Effector memory CD8-positive, alpha-beta T cell (primary cell): ENCODE measurements around the gene NAA35.
A peak's percentile ranks its signal among the peaks of the same experiment; 100 is the strongest.
"Not testable (repeated sequence)": the region's sequence is repeated elsewhere in the genome, so short reads cannot be mapped to it uniquely, and the experiment has no call there.

Experiments used
- ATAC-seq: fragments of 150-1000 bp; cut with Tn5 transposase; replicated peaks from 2 replicates; pipeline ENCODE4 v1.10.0; 2021; ENCODE audit warnings: mild to moderate bottlenecking, moderate library complexity
- DNase-seq, 3 experiments: peaks; one replicate each; pipeline ENCODE4 v3.0.0; 2021
- H3K27ac Mint-ChIP-seq, 2 donors: one replicate each; pipeline ENCODE4 v1.8.0; 2022; ENCODE audit warnings: mild to moderate bottlenecking in 2 of 2, mixed read lengths in 2 of 2, moderate library complexity in 2 of 2
- H3K27me3 Mint-ChIP-seq, 2 donors: one replicate each; pipeline ENCODE4 v1.8.0; 2022; ENCODE audit warnings: mixed read lengths in 2 of 2
- H3K36me3 Mint-ChIP-seq: one replicate; pipeline ENCODE4 v1.8.0; 2022; ENCODE audit warnings: mild to moderate bottlenecking, moderate library complexity, mixed read lengths; ENCODE audit not compliant: insufficient read depth
- H3K4me1 Mint-ChIP-seq, 2 donors: one replicate each; pipeline ENCODE4 v1.8.0; 2022; ENCODE audit warnings: low read depth in 2 of 2, mixed read lengths in 2 of 2
- H3K4me3 Mint-ChIP-seq, 2 donors: one replicate each; pipeline ENCODE4 v1.8.0; 2022; ENCODE audit warnings: mild to moderate bottlenecking in 2 of 2, mixed read lengths in 2 of 2, moderate library complexity in 2 of 2
- H3K9me3 Mint-ChIP-seq, 2 donors: one replicate each; pipeline ENCODE4 v1.8.0; 2022; ENCODE audit warnings: mixed read lengths in 2 of 2

Gene NAA35

DNA sequence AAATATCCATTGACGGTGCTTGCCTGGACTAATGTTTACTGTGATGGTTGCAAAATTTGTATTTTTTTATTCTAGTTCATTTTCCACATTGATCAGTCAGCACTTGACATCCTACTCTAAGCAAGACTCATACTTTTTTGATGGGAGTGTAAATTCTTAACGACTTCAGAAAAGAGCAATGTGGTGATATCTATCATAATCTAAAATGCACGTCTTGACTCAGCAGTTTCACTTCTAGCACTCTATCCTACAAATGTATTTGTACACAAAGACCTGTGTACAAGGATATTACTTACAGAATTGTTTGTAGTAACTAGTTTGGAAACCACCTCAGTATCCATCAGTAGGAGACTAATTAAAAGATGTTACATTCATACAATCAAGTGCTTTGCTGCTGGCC lies 24.0 kb downstream of the NAA35 start:
- Mint-ChIP-seq H3K9me3 (no peaks in the 10 kb centered on the region), H3K27ac (no peak overlapping the region), H3K4me3 (no peak overlapping the region), H3K36me3 (peaks cover 72% of the 10 kb centered on the region), H3K27me3 (no peaks in the 10 kb centered on the region), H3K4me1 (peaks cover 0 to 2% of the 10 kb centered on the region in 2 donors)
- no peak for ATAC-seq
- no peak for DNase-seq

DNA sequence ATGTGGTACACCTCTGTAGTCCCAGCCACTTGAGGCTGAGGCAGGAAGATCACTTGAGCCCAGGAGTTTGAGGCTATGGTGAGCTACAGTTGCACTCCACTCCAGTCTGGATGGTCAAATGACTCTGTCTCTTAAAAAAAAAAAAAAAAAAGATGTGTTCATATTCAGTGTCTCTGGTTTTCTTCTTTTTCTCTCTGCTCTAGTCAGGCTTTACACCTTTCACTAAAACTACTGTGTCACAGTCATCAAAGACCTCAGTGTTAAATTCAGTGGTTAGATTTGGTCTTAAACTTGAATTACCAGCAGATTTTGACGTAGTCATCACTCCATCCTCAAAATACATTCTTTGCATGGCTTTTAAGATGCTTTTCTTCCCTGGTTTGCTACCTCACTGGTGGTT lies 28.8 kb downstream of the NAA35 start:
- Mint-ChIP-seq H3K27me3 (no peaks in the 10 kb centered on the region), H3K27ac (peak overlapping the region in 1 of 2 donors; percentile 6), H3K4me3 (no peak overlapping the region), H3K36me3 (peaks cover 40% of the 10 kb centered on the region), H3K9me3 (no peaks in the 10 kb centered on the region), H3K4me1 (peaks cover 2 to 9% of the 10 kb centered on the region in 2 donors)
- ATAC-seq (no peak), DNase-seq (no peak)

GRCh38 chr9:85971731-85972130 lies 30.8 kb downstream of the NAA35 start:
- Mint-ChIP-seq H3K4me3 (no peak overlapping the region), H3K36me3 (peaks cover 34% of the 10 kb centered on the region), H3K27ac (peak overlapping the region in 1 of 2 donors; percentile 41), H3K9me3 (no peaks in the 10 kb centered on the region), H3K27me3 (no peaks in the 10 kb centered on the region), H3K4me1 (peaks cover 2 to 9% of the 10 kb centered on the region in 2 donors)
- DNase-seq (no peak), ATAC-seq (no peak)

DNA sequence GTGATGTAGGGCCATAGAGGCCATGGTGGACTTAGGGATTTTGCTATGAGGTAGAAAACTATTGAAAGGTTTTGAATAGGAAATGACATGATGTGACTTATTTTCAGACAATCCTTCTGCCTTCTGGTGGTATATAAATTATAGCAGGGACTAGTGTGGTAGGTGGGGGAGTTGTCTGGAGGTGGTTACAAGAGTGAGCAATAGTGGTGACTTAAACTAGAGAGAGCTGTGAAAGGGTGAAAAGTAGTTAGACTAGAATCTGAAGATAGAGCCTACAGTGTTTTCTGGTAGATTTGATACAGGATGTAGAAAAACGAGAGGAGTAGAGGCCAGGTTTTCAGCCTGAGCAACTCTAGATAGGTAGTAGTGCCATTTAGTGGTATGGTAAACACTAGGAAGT lies 32.3 kb downstream of the NAA35 start:
- no peak for ATAC-seq
- H3K27ac Mint-ChIP-seq: peak overlapping the region in 1 of 2 donors; percentile 39
- DNase-seq: no peak
- H3K27me3 Mint-ChIP-seq: no peaks in the 10 kb centered on the region
- H3K9me3 Mint-ChIP-seq: no peaks in the 10 kb centered on the region
- H3K4me3 Mint-ChIP-seq: no peak overlapping the region
- peaks cover 36% of the 10 kb centered on the region for H3K36me3 Mint-ChIP-seq
- peaks cover 2 to 9% of the 10 kb centered on the region in 2 donors for H3K4me1 Mint-ChIP-seq

DNA sequence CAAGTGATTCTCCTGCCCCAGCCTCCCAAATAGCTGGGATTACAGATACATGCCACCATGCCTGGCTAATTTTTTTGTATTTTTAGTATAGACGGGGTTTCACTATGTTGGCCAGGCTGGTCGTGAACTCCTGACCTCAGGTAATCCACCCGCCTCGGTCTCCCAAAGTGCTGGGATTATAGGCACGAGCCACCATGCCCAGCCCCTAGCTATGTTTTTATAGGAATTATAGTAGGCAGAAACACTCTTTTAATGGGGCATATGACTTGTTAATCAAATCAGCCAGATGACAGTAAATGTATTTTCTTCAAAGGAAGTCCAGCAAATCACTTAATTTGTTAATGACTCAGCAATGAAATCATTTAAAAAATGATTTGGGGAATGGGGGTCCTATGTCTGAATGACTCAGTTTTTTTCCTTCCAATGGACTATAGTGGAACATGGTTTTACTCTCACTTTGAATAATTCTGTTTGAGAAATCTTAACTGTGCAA lies 33.2 kb downstream of the NAA35 start:
- not testable (repeated sequence) for H3K4me3 Mint-ChIP-seq, DNase-seq, H3K9me3 Mint-ChIP-seq, H3K4me1 Mint-ChIP-seq, H3K27ac Mint-ChIP-seq, ATAC-seq, H3K27me3 Mint-ChIP-seq
- peaks cover 42% of the 10 kb centered on the region for H3K36me3 Mint-ChIP-seq

- Mint-ChIP-seq H3K4me1 (peaks cover 0 to 4% of the 10 kb centered on the region in 2 donors), H3K27ac (no peak overlapping the region), H3K27me3 (no peaks in the 10 kb centered on the region), H3K9me3 (no peaks in the 10 kb centered on the region), H3K36me3 (peaks cover 51% of the 10 kb centered on the region), H3K4me3 (no peak overlapping the region)
- DNase-seq (no peak), ATAC-seq (no peak)
These were observed 37.5 kb downstream of the NAA35 start for GRCh38 chr9:85978496-85978895.

GRCh38 chr9:85981369-85981768 lies 40.4 kb downstream of the NAA35 start:
- Mint-ChIP-seq H3K36me3 (peaks cover 54% of the 10 kb centered on the region), H3K4me1 (peaks cover 0 to 4% of the 10 kb centered on the region in 2 donors), H3K9me3 (no peaks in the 10 kb centered on the region), H3K27me3 (no peaks in the 10 kb centered on the region), H3K27ac (peak overlapping the region in 1 of 2 donors; percentile 33), H3K4me3 (no peak overlapping the region)
- DNase-seq (no peak), ATAC-seq (no peak)

DNA sequence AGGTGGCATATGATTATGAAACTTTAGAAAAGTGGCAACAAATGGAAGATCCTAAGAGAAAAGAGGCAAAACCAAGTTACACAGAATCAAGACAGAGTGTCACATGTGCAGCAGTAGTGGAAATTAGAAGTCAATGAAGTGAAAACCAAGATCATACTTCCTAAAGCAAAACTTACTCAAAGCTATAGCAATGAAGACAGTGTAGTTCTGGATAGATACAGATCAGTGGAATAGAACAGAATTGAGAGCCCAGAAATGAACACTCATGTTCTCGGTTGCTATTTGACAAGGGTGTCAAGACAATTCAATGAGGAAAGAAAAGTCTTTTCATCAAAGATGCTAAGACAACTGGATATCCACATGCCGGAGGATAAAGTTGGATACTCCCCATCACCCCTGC lies 43.5 kb downstream of the NAA35 start:
- H3K4me1 Mint-ChIP-seq: peaks cover 0 to 4% of the 10 kb centered on the region in 2 donors
- H3K36me3 Mint-ChIP-seq: peaks cover 32% of the 10 kb centered on the region
- DNase-seq (no peak), ATAC-seq (no peak)
- H3K9me3 Mint-ChIP-seq: no peaks in the 10 kb centered on the region
- no peak overlapping the region for H3K4me3 Mint-ChIP-seq
- H3K27ac Mint-ChIP-seq: no peak overlapping the region
- no peaks in the 10 kb centered on the region for H3K27me3 Mint-ChIP-seq

DNA sequence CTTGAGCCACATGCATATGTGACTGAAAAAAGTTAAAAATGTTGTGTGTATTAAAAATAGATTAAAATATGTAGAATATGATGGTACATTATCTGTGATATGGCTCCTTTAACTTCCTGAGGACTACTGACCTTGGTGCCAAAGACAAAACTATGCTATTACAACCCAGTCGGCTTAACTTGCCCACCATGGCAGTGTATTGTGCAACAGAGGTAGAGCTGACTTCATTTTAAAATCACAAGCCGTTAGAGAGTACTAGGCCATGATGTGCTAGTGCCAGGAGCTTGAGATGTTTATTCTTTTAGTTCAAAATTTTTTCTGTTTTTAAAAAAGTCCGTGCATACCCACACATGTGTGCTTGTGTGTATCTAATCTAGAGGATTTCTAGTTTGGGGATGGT lies 46.3 kb downstream of the NAA35 start:
- peaks cover 25% of the 10 kb centered on the region for H3K36me3 Mint-ChIP-seq
- no peaks in the 10 kb centered on the region for H3K27me3 Mint-ChIP-seq
- no peak overlapping the region for H3K27ac Mint-ChIP-seq
- no peak overlapping the region for H3K4me3 Mint-ChIP-seq
- H3K9me3 Mint-ChIP-seq: no peaks in the 10 kb centered on the region
- ATAC-seq (no peak), DNase-seq (no peak)
- H3K4me1 Mint-ChIP-seq: peaks cover 5 to 11% of the 10 kb centered on the region in 2 donors

GRCh38 chr9:85994191-85994590 lies 53.2 kb downstream of the NAA35 start:
- H3K27ac Mint-ChIP-seq: peak overlapping the region in 1 of 2 donors; percentile 22
- H3K9me3 Mint-ChIP-seq: no peaks in the 10 kb centered on the region

DNA sequence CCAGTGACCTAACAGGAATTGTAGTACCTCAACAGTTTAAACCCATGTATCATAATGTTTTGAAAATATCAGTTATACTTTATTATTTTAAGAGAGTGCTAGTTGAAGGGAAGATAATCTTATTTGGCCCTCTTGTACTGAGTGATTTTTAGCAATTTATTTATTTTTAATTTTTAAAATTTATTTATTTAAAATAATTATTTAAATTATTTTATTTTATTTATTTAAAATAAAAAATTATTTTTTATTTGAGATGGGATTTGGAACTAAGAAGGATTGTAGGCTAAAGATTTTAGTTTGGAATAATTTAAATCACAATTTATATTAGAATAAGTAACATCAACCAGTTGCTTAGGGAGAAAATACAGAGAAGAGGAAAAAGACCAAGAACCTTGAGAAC lies 54.2 kb downstream of the NAA35 start:
- no peak overlapping the region for H3K4me3 Mint-ChIP-seq

More at GRCh38 chr9:85994191-85994590, 53.2 kb downstream of the NAA35 start:
- H3K4me1 Mint-ChIP-seq: peaks cover 5 to 11% of the 10 kb centered on the region in 2 donors
- no peaks in the 10 kb centered on the region for H3K27me3 Mint-ChIP-seq
- peaks cover 18% of the 10 kb centered on the region for H3K36me3 Mint-ChIP-seq
- H3K4me3 Mint-ChIP-seq: no peak overlapping the region
- DNase-seq (no peak), ATAC-seq (no peak)

GRCh38 chr9:85995599-85995998 lies 54.7 kb downstream of the NAA35 start:
- DNase-seq: no peak
- Mint-ChIP-seq H3K4me3 (no peak overlapping the region), H3K4me1 (peaks cover 7 to 14% of the 10 kb centered on the region in 2 donors), H3K27me3 (no peaks in the 10 kb centered on the region), H3K9me3 (no peaks in the 10 kb centered on the region), H3K36me3 (peaks cover 18% of the 10 kb centered on the region), H3K27ac (no peak overlapping the region)
- no peak for ATAC-seq

More for the DNA sequence above, 54.2 kb downstream of the NAA35 start:
- no peak for ATAC-seq
- Mint-ChIP-seq H3K27me3 (no peaks in the 10 kb centered on the region), H3K4me1 (peaks cover 5 to 11% of the 10 kb centered on the region in 2 donors), H3K27ac (no peak overlapping the region), H3K9me3 (no peaks in the 10 kb centered on the region), H3K36me3 (peaks cover 18% of the 10 kb centered on the region)
- no peak for DNase-seq

GRCh38 chr9:86005253-86005775 lies 64.4 kb downstream of the NAA35 start:
- no peaks in the 10 kb centered on the region for H3K27me3 Mint-ChIP-seq
- peaks cover 39% of the 10 kb centered on the region for H3K36me3 Mint-ChIP-seq
- no peak for ATAC-seq
- H3K9me3 Mint-ChIP-seq: no peaks in the 10 kb centered on the region
- H3K4me1 Mint-ChIP-seq: peaks cover 3 to 19% of the 10 kb centered on the region in 2 donors
- no peak overlapping the region for H3K4me3 Mint-ChIP-seq
- DNase-seq: no peak
- no peak overlapping the region for H3K27ac Mint-ChIP-seq

DNA sequence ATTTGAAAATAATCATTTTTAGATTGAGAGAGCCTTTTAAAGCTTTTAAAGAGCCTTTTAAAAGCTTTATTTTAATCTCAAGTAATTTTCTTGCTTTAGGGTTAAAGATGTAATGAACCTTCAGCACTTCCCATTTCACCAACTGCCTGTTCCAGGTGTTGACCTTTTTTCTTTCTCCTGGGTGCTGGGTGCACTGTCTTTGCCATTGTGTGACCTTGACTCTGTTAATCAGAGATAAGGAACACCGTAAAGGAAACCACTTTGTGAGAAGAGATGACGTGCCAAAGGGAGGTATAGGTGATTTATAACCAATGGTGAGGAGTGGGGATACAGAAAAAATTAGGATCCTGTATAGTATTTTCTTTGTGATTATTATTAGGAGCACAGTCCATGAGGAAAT lies 68.2 kb downstream of the NAA35 start:
- DNase-seq (no peak), ATAC-seq (no peak)
- no peak overlapping the region for H3K4me3 Mint-ChIP-seq
- no peaks in the 10 kb centered on the region for H3K4me1 Mint-ChIP-seq
- no peak overlapping the region for H3K27ac Mint-ChIP-seq
- peaks cover 55% of the 10 kb centered on the region for H3K36me3 Mint-ChIP-seq
- H3K27me3 Mint-ChIP-seq: no peaks in the 10 kb centered on the region
- no peaks in the 10 kb centered on the region for H3K9me3 Mint-ChIP-seq
